ENCODE data around the gene SMARCD3.

Gene SMARCD3

GRCh38 chr7:151247611-151248345, 716 bp downstream of the SMARCD3 start:
- no peak for DNase-seq (ENCODE audit: low read depth)

DNA sequence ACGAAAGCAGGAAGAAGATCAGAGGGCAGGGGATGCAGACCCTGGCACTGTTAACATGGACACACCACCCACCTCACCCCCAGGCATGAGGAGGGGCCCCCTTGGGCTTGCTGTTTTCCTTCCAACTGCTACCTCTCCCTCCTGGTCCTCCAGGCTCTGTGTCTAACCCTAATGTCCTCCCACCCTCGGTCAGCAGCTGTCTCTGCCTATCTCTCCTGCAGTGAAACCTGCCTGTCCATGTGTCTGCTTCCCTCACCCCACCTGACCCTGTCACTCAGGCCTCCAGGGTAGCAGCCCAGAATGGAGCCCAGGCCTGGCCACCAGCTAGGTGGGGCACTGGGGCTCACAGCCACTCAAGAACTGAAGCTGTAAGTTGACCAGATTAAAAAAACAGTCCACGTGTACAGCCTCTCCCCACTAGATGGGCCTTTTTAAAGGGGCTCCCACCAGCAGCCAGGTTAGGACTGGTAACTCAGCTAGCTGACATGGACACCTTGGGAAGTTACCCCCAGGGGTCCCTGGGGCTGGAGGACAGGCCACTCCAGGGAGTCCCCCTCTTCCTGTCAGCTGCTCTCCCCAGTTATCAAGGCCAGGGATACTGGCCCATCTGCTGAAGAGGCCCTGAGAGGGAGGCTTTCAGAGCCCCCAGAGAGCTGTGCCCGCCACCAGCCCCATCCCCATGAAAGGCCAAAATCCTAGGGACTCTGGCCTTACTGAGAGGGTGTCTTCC, 1.5 kb downstream of the SMARCD3 start:
- no peak for DNase-seq (ENCODE audit: low read depth)

DNA sequence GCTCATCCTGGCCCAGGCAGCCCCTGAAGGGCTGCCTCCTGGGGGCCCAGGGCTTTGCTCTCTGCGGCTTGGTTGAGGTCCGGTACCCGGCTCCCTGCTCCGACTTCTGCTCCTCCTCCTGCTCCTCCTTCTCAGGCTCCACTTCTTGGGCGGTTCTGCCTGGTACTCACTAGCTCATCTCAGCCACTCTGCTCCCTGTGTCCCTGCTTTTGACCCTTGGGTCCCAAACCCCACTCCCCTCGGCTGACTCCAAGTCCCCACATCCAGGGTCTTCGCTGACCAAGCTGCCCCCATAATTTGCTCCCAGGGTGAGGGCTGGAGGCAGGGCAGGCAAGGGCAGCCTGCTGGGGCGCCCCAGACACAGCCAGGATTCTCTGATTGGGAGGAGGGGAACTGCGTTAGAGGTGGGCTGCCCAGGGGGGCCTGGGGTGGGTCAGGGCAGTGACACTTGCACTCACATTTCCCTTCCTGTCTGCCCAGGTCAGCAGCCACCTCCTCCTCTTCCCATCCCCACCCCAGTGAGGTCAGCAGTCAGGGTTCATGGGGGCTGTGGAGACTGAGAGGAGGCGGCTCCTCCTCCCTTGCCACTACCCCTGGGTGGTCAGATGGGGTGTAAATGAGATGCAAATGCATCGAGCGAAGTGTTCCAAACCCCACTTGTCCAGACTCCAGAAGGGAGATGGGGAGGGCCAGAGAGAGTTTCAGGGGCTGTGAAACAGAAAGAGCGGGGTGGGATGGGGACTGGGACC, 2.2 kb downstream of the SMARCD3 start:
- no peak for DNase-seq (ENCODE audit: low read depth)

- no peak for DNase-seq (ENCODE audit: low read depth)
These were observed 3.0 kb downstream of the SMARCD3 start for GRCh38 chr7:151245360-151246101.

GRCh38 chr7:151244841-151245346, 3.6 kb downstream of the SMARCD3 start:
- no peak for DNase-seq (ENCODE audit: low read depth)

- DNase-seq (ENCODE audit: low read depth) = peak; percentile 36
These were observed 4.2 kb downstream of the SMARCD3 start for GRCh38 chr7:151244196-151244840.

DNA sequence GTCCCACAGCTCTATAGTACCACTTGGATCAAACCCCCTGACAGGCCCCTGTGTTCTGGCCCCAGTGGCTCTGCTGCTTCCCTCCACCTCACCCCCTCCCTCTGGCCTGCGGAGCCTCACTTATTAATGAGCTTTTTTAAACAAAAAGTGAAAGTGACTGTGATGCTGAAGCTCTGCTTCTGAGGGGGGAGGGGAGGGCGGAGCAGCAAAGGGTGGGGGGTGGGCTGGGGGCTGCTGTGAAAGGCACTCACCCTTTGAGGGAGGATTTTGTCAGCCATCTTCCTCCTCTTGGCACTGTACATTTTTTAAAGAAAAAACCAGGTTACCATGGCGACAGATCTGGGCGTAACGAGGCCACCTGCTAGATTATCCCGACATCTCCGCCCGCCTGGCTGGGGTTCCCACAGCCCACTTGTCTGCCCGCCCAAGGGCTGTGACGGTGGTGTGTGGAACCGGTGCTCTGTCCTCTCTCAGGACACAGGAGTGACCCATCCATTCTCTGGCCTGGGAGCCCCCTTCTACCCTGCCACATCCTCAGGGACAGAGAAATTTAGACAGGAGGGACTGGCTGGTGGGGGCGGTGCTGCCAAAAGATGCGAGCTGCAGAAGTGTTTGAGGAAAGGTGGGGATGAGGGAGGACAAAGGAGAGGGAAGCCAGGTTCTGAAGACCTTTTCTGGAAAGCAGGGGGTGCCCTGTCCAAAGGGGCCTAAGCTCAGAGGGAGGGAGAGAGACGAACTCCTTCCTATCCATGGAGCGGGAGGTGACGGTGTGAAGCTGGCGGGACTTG, 4.9 kb downstream of the SMARCD3 start:
- DNase-seq (ENCODE audit: low read depth) = no peak

DNA sequence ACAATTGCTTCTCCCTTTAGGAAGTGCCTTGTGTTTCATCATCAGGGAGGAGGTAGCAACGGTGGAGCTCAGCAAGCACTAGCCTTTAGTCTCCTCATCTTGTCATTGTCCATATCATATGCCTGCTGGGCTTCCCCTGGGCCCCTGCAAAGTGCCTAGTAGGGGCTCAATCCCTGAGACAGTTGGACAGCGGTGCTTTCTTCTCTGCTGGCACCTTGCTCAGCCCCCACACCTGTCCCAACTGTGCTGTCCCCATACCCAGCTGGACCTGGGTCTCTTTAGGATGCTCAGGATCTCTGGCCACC, 5.5 kb downstream of the SMARCD3 start:
- DNase-seq (ENCODE audit: low read depth) = no peak

DNA sequence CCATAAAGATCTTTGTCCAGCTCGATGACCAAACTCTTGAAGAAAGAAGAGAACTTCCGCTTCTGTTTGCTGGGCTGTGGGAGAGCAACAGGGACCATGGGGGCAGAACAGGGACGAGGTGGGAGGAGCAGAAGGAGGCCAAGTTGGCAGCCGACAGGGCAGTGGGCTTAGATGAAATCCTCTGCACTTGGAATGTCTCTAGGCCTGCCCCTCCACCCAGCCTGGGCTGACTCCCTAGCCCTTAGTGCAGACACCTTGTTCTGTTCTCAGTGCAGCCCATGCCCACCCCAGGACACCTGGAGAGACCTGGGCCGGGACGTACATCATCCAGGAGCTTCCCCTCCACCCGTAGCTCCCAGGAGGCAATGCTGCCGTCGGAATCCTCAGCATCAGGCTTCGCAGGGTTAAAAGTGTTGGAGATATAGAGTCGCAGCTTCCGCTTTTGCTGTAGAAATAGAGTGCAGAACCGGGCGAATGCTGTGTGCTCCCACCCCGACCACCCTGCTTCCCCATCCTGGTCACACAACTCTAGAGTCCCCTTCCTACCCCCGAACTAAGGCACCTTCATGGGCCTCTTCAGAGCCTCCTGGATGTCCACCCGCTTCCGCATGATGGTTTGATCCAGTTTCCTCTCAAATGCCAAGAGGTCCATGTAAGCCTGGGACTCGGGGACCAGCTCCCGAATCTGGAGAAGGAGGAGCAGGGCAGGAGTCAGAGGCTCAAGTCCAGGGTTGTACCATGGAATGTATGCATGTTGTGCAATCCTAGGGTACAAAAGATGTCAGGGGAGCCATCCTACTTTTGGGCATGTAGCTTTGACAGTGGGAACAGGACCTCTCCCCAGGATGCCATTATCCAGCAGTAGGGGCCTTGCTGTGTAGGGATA, 6.1 kb downstream of the SMARCD3 start:
- no peak for DNase-seq (ENCODE audit: low read depth)

- DNase-seq (ENCODE audit: low read depth) = no peak
These were observed 6.8 kb downstream of the SMARCD3 start for GRCh38 chr7:151241755-151242096.

DNA sequence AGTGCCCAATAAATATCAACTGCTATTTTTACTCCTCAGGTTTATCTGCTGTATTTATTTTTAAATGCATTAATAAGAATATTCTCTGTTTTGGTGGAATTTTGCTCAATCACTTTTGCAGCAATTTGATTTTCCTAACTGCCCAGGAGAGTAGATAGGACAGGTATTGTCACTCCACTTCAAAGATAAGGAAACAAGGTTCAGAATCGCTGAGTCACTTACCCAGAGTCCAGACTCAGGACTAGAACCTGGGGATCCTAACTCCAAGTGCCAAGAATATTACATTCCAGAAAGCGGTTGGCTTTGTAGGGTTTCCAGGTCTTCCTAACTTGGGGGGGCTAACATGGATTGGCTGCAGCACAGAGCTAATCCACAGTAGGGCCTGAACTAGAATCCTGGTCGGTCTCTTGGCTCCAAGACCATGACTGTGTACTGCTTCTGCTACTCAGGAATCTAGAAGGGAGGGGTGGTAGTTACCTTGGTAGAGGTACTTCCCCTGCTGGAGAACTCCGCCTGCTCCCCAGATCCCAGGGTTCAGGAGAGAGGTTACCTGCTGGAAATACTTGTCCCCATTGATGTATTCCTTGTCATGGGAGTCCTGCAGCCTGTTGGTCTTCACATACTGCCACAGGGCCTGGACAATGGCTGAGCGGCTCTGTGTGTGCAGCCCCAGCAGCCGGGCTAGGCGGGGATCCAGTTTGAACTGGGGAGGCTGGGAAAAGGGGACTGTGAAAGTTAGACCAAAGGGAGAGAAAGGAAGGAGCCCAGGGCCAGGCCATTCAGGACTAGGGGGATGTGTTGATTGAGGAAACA, 7.3 kb downstream of the SMARCD3 start:
- DNase-seq (ENCODE audit: low read depth) = no peak

DNA sequence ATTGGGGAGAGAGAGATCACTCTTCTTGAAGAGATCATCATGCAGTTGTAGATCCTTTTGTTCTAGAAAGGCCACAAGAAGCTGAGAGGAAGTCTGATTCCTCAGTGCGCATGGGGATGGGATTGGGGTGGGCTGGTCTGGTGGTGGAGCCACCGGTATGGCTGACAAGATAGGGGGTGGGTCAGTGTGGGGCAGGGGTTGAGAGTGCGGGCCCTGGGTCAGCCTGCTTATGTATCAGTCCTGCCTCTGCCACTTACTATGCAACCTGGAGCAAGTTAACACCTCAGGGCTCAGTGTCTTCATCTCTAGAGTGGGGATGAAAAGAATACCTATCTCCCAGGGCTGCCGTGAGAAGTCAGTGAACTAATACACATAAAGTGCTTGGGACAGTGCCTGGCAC, 8.0 kb downstream of the SMARCD3 start:
- no peak for DNase-seq (ENCODE audit: low read depth)

DNA sequence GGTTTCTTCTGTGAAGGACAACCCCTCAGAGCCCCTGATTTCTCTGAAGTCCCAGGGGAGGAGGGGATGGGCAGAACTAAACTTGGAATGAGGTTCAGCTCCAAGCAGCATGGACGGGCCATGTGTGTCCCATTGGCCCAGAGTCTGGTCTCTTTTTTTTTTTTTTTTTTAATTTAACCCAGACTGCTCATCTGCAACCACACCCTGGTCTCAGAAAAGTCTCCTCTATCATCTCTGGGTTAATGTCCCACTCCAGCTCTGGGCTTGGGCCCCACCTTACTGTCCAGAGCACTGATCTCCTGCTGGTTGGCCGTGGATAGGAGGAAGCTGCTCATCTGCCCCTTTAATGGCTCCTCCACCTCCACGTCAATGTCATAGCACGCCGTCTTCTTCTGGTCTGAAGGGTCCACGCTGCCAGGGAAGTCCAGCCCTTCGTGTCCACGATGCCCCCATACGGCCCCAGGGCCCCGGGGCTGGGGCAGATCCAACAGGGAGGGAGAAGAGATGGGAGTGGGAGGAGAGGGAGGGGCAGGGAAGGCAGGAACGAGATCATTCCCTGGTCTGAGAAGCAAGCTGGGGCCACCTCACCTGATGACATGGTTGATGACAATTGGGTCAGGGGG, 8.5 kb downstream of the SMARCD3 start:
- no peak for DNase-seq (ENCODE audit: low read depth)

GRCh38 chr7:151238924-151239836, 9.3 kb downstream of the SMARCD3 start:
- no peak for DNase-seq (ENCODE audit: low read depth)

GRCh38 chr7:151238190-151238810, 10.2 kb downstream of the SMARCD3 start:
- no peak for DNase-seq (ENCODE audit: low read depth)

DNA sequence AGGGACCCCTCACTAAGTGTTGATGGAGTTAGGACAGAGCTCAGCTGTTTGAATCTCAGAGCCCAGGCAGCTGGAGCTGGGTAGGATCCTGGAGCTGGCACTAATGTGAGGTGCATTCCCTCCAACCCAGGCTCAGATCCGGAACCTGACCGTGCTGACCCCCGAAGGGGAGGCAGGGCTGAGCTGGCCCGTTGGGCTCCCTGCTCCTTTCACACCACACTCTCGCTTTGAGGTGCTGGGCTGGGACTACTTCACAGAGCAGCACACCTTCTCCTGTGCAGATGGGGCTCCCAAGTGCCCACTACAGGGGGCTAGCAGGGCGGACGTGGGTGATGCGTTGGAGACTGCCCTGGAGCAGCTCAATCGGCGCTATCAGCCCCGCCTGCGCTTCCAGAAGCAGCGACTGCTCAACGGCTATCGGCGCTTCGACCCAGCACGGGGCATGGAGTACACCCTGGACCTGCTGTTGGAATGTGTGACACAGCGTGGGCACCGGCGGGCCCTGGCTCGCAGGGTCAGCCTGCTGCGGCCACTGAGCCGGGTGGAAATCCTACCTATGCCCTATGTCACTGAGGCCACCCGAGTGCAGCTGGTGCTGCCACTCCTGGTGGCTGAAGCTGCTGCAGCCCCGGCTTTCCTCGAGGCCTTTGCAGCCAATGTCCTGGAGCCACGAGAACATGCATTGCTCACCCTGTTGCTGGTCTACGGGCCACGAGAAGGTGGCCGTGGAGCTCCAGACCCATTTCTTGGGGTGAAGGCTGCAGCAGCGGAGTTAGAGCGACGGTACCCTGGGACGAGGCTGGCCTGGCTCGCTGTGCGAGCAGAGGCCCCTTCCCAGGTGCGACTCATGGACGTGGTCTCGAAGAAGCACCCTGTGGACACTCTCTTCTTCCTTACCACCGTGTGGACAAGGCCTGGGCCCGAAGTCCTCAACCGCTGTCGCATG, 11.0 kb downstream of the SMARCD3 start:
- DNase-seq (ENCODE audit: low read depth) = no peak
